Thoracic aorta (tissue), 2 donors: ENCODE data around the gene NOD2. TPM values are rescaled to one million over a fixed set of nuclear protein-coding genes. Genes with fewer than 3 reads are reported as not detected.
A peak's percentile ranks its signal among the peaks of the same experiment; 100 is the strongest.

Experiments
- ATAC-seq: fragments of 150-250 bp; one replicate; pipeline ENCODE4 v1.8.0; 2017; ENCODE audit warnings: low read depth; ENCODE audit not compliant: insufficient number of reproducible peaks, low FRiP score
- DNase-seq: peaks from one replicate; pipeline ENCODE4 v3.0.0-alpha.2; 2020; ENCODE audit warnings: low spot score
- H3K27ac ChIP-seq, 2 donors: fragments of 200-600 bp; sonication (generic); 1 replicate in 1 of 2; 2 replicates in 1 of 2; pipeline ENCODE4 v1.5.1; 2016; ENCODE audit warnings: mild to moderate bottlenecking in 2 of 2, moderate library complexity in 2 of 2
- H3K27me3 ChIP-seq: fragments of 200-600 bp; sonication (generic); replicated peaks from 2 replicates; pipeline ENCODE4 v1.6.0; 2016; ENCODE audit warnings: mild to moderate bottlenecking; ENCODE audit not compliant: insufficient read depth
- H3K36me3 ChIP-seq: fragments of 200-600 bp; sonication (generic); one replicate; pipeline ENCODE4 v1.5.1; 2016
- H3K4me1 ChIP-seq, 2 donors: fragments of 200-600 bp; sonication (generic); 1 replicate in 1 of 2; 2 replicates in 1 of 2; pipeline versions ENCODE4 v1.5.1 to v1.6.0; 2016; ENCODE audit warnings: low read depth in 2 of 2, mild to moderate bottlenecking in 1 of 2; ENCODE audit not compliant: control insufficient read depth in 1 of 2
- H3K4me3 ChIP-seq: fragments of 200-600 bp; sonication (generic); 2 replicates; pipeline ENCODE4 v1.5.1; 2016; ENCODE audit warnings: mild to moderate bottlenecking
- H3K9me3 ChIP-seq: fragments of 200-600 bp; sonication (generic); 2 replicates; pipeline ENCODE4 v1.5.1; 2016
- CTCF ChIP-seq: fragments of 200-600 bp; sonication (generic); IDR thresholded peaks from one replicate; pipeline ENCODE4 v1.5.1; 2019; ENCODE audit warnings: antibody characterized with exemption
- total RNA-seq, 2 donors: library from RNA; depleted of rRNA; stranded (reverse); fragments of >200 nt; gene quantifications; one replicate each; pipeline versions ENCODE4 v1.1.0 to v1.2.3, GENCODE V29; 2016

The NOD2 gene
- total RNA-seq, 2 donors from 2014 or later = 7.4 to 10.9 TPM

- TF ChIP-seq CTCF = no peak
- Histone ChIP-seq H3K27ac (no peak overlapping the region), H3K4me3 (no peak overlapping the region), H3K36me3 (no peaks in the 10 kb centered on the region), H3K27me3 (no peaks in the 10 kb centered on the region), H3K4me1 (peaks cover 0 to 20% of the 10 kb centered on the region in 2 donors), H3K9me3 (no peaks in the 10 kb centered on the region)
- ATAC-seq = no peak
- no peak for DNase-seq
These were observed 33.6 kb upstream of the NOD2 start for GRCh38 chr16:50659806-50660205.

- H3K4me1 ChIP-seq = peaks cover 0 to 24% of the 10 kb centered on the region in 2 donors
- TF ChIP-seq CTCF = no peak
- DNase-seq = no peak
- H3K4me3 ChIP-seq = no peak overlapping the region
- ATAC-seq = no peak
- H3K27me3 ChIP-seq = no peaks in the 10 kb centered on the region
- no peaks in the 10 kb centered on the region for H3K9me3 ChIP-seq
- no peaks in the 10 kb centered on the region for H3K36me3 ChIP-seq
- H3K27ac ChIP-seq = peak overlapping the region in 1 of 2 donors; percentile 26
These were observed 31.0 kb upstream of the NOD2 start for GRCh38 chr16:50662306-50662940.

GRCh38 chr16:50664270-50664669, 29.1 kb upstream of the NOD2 start:
- peaks cover 5 to 36% of the 10 kb centered on the region in 2 donors for H3K4me1 ChIP-seq
- ATAC-seq = no peak
- no peak overlapping the region for H3K4me3 ChIP-seq
- no peak for DNase-seq
- H3K27me3 ChIP-seq = no peaks in the 10 kb centered on the region
- H3K27ac ChIP-seq = no peak overlapping the region
- no peaks in the 10 kb centered on the region for H3K36me3 ChIP-seq
- no peak for TF ChIP-seq CTCF
- H3K9me3 ChIP-seq = no peaks in the 10 kb centered on the region

- peak; percentile 93 for TF ChIP-seq CTCF
- no peaks in the 10 kb centered on the region for H3K36me3 ChIP-seq
- H3K27ac ChIP-seq = peak overlapping the region; percentile 14 to 40
- peaks cover 5 to 36% of the 10 kb centered on the region in 2 donors for H3K4me1 ChIP-seq
- ATAC-seq (peak; percentile 74), DNase-seq (no peak)
- no peaks in the 10 kb centered on the region for H3K27me3 ChIP-seq
- H3K4me3 ChIP-seq = peak overlapping the region; percentile 70
- no peaks in the 10 kb centered on the region for H3K9me3 ChIP-seq
These were observed 28.1 kb upstream of the NOD2 start for GRCh38 chr16:50665128-50665878.

GRCh38 chr16:50666658-50667496, 26.5 kb upstream of the NOD2 start:
- H3K4me3 ChIP-seq = peak overlapping the region; percentile 26
- no peak for DNase-seq
- H3K27ac ChIP-seq = no peak overlapping the region
- H3K27me3 ChIP-seq = no peaks in the 10 kb centered on the region
- ATAC-seq = no peak
- H3K36me3 ChIP-seq = peaks cover under 1% of the 10 kb centered on the region
- peaks cover 5 to 28% of the 10 kb centered on the region in 2 donors for H3K4me1 ChIP-seq
- peaks cover 3% of the 10 kb centered on the region for H3K9me3 ChIP-seq
- no peak for TF ChIP-seq CTCF
